ENCODE data around the gene LRRC74B.
"Not testable (repeated sequence)": the region's sequence is repeated elsewhere in the genome, so short reads cannot be mapped to it uniquely, and the experiment has no call there.

The LRRC74B gene

DNA sequence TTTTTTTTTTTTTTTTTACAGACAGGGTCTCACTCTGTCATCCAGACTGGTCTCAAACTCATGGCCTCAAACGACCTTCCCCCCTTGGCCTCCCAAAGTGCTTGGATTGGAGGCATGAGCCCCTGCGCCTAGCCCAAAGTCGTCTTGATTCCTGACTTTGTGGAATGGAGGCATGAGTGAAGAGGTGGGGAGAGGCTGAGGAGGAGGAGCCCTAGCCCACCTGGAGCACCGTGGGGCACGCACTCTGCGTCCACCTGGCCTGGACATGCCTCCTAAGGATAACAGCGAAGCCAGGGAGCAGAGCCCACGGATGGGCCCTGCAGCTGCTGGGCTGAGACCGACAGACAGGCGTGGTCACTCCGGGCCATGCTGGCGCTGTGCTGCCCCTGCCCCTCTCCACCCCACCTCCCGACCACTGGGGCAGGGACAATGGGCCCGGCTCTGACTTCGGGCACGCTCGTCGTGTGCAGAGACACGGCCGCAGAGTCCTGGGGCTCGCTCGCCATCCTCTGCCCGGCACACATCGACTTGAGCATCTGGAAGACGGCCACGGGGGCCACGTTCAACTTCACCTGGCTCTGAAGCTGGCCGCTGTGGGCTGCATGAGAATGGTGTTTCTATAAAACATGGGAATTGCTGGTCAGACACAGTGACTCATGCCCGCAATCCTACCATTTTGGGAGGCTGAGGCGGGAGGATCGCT, 34.8 kb downstream of the LRRC74B start:
- no peak for DNase-seq

DNA sequence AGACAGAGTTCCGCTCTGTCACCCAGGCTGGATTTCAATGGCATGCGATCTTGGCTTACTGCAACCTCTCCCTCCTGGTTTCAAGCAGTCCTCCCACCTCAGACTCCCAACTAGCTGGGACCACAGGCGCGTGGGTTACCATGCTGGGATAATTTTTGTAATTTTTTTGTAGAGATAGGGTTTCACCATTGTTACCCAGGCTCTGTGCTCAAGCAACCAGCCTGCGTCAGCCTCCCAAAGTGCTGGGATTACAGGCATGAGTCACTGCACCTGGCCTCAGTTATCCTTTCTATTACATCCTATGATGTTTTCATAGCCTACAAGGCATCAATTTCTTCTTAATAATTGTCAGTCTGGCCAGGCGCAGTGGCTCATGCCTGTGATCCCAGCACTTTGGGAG, 36.5 kb downstream of the LRRC74B start:
- no peak for DNase-seq

DNA sequence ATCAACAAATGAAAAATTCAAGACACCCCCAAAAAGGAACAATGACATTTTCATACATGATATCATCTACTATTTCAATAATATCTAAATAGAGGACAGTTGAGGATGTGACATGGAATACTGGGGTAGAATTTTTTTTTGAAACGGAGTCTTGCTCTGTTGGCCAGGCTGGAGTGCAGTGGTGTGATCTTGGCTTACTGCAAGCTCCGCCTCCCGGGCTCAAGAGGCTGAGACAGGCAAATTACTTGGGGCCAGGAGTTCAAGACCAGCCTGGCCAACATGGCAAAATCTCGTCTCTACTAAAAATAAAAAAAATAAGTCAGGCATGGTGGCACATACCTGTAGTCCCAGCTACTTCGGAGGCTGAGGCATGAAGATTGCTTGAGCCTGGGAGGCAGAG, 41.4 kb downstream of the LRRC74B start:
- DNase-seq, result no peak

DNA sequence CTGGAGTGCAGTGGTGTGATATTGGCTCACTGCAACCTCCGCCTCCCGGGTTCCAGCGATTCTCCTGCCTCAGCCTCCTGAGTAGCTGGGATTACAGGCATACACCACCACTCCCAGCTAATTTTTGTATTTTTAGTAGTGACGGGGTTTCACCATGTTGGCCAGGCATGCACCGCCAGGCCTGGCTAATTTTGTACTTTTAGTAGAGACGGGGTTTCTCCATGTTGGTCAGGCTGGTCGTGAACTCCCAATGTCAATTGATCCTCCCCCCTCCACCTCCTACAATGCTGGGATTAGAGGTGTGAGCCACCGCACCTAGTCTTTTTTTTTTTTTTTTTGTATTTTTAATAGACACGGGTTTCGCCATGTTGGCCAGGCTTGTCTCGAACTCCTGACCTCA, 42.2 kb downstream of the LRRC74B start:
- not testable (repeated sequence) for DNase-seq

DNA sequence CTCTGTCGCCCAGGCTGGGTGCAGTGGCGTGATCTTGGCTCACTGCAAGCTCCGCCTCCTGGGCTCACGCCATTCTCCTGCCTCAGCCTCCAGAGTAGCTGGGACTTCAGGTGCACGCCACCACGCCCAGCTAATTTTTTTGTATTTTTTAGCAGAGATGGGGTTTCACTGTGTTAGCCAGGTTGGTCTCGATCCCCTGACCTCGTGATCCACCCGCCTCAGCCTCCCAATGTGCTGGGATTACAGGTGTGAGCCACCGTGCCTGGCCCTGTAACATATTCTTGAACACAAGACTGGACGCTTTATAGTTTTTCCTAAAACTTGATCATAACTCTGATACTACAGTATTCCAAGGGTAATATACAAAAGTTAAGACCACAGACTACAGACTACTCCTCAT, 45.5 kb downstream of the LRRC74B start:
- DNase-seq, result not testable (repeated sequence)

DNA sequence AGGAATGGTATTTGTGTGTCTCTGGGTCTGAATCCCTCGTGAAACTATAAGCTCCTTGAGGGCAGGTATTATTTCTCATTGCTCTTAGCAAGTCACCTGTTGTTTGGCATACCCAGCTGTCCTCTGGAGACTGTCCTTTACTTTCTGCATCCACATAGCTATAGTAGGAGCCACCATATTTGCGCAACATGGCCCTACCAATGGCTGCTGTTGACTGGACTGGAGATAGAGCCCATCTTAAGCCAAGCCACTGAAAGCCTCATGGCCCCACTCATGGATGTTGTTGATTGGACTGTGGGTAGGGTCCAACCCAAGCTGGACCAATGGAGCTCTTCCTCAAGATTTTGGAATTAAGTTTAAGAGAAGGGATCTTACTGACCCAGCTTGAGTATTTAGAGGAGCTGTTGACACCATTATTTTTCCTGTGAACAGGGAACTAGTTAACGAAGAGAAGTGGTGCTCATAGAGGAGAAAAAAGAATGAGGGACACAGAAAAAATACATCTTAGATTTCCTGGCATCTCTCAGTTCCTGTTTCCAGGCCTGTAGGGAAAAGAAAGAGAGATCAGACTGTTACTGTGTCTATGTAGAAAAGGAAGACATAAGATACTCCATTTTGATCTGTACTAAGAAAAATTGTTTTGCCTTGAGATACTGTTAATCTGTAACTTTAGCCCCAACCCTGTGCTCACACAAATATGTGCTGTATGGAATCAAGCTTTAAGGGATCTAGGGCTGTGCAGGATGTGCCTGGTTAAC, 47.2 kb downstream of the LRRC74B start:
- DNase-seq, result no peak

DNA sequence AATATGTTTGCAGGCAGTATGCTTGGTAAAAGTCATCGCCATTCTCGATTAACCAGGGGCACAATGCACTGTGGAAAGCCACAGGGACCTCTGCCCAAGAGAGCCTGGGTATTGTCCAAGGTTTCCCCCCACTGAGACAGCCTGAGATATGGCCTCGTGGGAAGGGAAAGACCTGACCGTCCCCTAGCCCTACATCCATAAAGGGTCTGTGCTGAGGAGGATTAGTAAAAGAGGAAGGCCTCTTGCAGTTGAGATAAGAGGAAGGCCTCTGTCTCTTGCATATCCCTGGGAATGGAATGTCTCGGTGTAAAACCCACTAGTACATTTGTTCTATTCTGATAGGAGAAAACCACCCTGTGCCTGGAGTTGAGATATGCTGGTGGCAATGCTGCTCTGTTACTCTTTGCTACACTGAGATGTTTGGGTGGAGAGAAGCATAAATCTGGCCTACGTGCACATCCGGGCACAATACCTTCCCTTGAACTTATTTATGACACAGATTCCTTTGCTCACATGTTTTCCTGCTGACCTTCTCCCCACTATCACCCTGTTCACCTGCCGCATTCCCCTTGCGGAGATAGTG, 47.9 kb downstream of the LRRC74B start:
- not testable (repeated sequence) for DNase-seq

DNA sequence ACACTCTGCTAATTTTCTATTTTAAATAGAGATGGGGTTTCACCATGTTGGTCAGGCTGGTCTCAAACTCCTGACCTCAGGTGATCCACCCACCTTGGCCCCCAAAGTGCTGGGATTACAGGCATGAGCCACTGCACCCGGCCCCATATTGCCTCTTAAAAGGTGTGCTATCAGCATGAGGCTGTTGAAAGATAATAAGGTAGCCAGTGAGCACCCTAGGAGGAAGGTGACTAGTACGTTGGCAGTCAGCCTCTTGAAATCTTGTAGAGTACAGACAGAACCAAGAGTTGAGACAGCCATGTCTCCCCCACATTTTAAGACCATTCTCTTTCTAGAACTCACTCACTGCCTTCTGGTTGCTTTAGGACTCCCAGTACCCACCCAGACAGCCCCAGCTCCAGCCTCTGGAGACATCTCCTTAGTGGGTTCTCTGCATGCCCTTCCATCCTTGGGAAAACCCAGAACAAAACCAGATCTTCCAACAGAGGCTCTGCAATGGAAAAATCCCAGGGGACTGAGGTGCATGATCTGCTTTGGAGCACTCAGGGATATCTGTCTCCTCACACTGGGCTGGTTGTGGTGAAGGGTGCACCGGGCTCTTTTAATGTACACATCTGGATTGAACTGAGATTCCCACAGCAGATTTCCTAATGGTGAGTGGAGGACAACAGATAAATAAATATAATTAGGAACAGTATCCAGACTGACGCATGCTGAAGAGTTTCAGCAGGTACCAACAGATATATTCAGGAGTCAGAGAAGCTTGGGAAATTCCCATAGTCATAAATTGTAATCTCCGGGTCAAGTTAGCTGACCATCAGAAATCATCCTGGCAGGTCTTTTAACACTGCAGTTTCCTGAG, 49.4 kb downstream of the LRRC74B start:
- no peak for DNase-seq

DNA sequence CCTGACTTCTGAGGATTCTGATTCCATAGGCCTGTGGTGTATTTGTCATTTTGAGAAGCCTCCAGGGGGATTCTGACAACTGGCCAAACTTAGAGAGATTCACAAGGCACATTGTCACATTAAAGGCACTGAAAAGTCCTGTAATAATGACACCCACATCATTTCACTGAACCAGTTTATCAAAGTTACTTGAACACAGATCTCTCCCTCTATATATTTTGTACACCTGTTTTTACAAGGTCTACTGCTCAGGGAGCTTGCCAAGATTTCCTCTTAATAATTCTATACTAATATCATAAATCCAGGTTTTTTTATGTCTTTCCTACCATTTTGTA, 50.0 kb downstream of the LRRC74B start:
- DNase-seq, result no peak

DNA sequence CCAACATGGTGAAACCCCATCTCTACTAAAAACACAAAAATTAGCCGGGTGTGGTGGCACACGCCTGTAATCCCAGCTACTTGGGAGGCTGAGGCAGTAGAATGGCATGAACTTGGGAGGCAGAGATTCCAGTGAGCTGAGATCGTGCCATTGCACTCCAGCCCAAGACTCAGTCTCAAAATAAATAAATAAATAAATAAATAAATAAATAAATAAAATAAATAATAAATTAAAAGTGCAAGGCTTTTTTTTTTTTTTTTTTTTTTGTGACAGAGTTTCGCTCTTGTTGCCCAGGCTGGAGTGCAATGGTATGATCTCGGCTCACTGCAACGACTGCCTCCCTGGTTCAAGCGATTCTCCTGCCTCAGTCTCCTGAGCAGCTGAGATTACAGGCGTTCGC, 51.1 kb downstream of the LRRC74B start:
- DNase-seq, result not testable (repeated sequence)

DNA sequence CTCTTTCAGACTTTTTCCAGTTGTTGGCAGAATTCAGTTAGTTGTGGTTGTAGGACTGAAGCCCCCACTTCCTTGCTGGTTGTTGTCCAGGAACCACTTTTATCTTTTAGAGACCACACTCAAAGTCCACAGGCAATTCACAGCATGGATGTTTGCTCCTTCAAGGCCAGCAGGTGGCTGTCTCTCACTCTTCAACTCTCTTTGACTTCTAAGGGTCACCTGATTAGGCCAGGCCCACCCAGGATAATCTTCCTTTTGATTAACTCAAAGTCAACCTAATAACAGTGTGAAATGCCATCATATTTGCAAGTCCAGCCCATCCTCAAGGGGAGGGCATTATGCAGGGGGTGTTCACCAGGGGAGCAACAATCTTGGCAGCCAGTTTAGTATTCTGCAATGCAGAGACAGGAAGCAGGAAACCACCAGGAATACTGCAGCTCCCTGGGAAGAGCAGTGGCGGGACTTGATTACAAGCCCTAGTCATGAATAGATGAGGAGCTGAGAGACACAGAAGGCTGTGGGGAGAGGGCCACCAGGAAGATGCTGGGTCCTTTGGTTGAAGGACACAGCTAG, 52.4 kb downstream of the LRRC74B start:
- no peak for DNase-seq

DNA sequence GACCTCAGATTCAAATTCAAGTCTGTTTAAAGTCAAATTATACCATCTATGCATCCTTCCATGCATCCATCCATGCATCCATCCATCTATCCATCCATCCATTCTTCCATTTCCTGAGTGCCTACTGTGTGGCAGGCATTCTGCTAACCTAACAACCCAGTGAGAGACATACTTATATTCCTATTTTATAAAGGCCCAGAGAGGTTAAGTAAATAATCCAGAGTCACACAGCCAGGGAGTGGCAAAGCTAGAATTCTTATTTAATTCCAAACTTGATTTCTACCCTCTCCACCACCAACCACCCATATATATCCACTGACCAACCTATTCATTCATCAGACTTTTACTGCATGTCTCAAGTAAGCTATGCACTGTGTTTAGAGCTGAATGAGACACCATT, 53.8 kb downstream of the LRRC74B start:
- DNase-seq, result no peak

DNA sequence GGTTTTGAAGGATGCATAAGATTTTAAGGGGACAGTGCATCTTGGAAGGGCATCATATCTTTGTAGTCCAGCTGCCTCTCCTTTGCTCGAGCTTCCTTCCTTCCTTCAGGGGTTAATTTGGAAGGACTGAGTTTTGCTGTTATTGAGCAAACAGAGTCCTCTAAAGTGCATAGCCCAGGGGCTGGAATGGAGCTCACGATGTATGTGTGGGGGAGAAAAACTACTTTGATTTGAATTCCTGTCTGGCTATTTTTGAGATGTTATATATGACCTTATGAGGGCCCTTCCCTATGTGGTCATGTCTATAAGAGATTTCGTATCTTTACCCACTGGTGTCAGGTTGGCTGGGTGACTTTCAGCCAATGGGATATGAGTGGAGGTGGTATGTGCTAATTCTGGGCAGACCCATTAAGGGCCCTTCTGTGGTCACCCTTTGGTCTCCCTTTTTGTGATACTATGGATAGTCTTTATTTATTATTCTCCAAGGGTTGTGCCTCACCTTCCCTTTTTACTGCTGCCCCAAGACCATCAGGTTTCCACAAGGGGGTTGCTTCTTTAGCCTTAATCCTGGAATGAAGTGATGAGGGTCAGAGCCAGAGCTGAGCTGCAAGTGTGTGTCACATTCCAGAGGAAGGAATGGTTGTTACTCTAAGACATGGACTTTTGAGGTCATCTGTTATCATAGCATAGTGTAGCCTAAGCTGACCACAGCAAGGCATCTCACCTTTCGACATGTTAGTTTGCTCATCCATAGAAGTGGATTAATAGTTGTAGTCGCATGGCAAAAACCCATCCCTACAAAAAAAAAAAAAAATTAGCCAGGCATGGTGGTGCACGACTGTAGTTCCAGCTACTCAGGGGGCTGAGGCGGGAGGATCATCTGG, 54.6 kb downstream of the LRRC74B start:
- no peak for DNase-seq

DNA sequence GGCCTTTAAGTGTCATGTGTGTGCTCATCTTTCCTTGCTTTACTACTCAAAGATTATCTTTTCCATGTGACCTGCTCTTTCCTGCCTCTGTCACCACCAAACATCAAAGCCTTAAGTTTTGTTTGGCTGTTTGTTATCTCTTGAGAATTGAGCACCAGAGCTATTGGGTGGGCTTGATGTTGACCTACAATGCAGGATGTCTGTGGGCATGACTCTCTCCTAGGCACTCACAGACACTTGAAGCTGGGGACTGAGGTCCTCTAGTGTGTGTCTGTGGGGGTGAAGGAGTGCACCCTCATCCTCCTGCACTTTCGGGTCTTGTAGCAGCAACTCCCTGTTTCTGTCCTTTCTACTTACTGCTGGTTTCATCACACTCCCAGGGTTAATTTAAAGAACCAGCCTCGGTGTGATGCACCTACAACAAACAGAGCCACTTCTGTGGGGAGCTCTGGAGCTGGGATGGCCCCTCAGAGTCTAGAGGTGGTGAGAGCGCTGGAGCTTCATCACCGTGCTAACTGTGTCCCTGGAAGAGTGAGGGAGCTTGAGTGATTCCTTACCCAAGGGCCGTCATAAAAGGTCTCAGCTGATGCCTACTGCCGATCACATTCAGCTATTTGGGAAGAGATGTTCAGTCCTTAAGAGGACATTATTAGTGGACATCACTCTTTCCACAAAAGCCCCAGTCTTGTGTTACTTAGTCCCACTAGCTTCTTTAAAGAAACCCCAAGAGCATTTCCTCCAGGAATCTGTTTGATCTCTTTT, 56.3 kb downstream of the LRRC74B start:
- no peak for DNase-seq

DNA sequence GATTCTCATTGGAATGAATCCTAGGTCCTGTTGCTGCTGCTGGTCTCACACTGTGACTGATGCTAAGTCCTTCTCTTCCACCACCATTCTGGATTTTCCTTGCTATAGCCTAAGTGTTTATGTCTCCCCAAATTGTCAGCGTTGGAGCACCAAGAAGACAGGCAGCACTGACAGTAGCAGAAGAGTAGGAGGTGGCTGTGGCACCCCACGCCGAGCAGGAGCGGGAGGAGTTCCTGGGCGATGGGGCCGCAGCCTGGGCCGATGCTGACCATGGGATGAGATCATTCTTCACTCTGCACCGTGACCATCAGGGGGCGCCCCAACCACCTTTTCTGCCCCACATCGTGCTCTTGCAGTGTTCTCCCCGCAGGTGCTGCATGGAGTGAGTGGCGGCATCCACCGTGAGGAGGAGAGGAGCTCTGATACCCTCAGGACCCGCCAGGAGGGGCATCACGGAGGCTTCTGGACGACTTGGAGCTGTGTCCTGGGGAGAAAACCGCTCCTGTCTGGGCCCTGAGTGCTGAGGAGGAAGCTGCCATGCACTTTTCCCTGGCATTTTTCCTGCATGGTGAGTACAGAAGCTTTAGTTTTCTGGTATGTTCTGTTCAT, 57.0 kb downstream of the LRRC74B start:
- DNase-seq, result no peak

DNA sequence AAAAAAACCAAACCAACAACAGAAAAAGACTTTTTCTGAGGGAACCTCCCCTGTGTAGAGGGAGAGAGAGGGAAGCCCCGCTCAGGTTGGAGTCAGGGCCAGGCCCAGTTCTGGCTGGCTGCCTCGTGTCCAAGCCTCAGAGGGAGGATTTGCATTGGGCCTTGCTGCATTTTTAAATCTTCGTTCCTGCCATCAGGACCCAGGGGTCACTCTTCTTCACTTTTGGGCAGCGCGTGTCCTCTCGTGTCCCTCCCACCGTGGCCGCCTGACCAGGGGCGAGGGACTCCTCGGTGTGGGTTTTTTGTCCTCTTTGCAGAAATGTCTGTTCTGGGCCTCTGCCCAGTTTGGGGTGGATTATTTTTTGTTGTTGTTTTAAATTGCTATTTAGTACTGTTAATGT, 57.9 kb downstream of the LRRC74B start:
- no peak for DNase-seq

DNA sequence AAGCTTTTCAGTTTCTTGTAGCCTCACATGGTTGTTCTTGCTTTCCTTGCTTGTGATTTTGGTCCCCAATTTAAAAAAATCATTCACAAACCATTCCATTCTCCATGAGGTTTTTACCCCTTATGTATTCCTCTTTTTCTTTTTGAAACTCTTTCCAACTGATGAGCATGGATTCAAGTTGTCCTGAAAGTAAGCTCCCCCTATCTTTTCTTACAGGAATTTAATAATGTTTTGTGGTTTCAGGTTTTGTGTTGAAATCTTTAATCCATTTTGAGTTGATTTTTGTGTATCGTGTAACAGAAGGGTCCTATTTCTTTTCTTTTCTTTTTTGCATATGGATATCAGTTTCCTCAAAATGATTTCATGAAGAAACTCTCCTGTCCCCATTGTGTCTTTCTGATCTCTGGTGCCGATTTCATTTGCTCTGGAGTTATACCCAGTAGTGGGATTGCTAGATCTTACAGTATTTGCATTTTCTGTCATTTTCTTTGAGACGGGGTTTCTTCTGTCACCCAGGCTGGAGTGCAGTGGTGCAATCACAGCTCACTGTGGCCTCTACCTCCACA, 58.5 kb downstream of the LRRC74B start:
- no peak for DNase-seq

DNA sequence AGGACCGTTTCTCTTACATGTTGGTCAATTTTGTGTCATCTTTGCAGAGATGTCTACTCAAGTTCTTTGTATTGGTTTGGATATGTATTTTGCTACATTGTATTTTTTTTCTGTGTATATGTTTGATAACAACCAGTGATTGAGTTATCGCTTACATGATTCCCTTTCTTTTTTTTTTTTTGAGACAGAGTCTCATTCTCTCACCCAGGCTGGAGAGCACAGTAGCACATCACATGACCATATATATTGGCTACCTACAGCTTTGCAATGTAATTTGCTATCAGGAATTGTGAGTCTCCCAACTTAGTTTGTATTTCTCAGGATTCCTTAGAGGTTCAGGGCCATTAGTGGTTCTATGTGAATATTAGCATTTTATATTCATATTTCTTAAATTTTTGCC, 59.5 kb downstream of the LRRC74B start:
- DNase-seq, result no peak

DNA sequence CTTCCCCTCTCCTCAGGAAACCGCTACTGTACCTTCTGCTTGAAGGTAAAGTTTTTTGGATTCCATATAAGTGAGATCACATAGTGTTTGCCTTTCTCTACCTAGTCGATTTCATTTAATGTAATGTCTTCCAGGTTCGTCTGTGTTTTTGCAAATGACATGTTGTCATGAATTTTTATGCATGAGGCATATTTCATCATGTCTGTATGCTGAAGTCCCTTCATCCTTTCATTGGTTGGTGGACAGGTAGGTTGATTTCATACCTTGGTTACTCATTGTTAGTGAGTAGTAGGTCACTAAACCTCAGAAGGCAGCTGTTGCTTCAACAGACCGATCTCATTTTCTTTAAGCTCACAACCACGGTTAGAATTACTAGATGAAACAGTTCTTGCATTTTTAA, 60.3 kb downstream of the LRRC74B start:
- no peak for DNase-seq

DNA sequence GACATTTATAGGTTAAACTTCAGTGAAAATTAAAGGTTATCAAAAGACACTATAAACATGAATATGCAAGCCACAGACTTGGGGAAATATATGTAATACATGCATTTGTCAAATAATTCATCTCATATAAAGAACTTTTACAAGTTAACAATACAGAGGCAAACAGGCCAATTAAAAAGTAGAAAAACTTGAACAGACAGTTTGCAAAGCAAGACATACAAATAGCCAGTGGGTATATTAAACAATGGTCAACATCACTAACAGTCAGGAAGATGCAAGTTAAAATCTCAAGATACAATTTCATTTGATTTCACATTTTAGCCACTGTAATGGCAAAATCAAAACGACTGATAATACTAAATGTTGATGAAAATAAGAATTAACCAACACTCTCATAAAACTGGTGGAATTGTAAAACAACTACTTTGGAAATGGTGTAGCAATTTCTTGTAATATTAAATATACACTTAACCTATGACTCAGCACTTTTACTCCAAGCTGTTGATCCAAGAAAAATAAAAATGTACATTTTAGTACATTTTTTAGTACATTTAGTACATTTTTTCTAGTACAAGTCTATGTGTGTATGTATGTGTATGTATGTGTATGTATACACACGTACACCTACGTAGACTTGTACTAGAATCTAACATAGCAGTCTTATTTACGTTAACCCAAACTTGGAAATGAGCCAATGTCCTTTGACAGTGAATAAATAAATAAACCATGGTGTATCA, 62.8 kb downstream of the LRRC74B start:
- no peak for DNase-seq

Measured in NCI-H1436 treated with DMSO at 0.1 percent for 48 hours (cell line).